Testis (tissue), 2 donors: ENCODE results near the gene HEMK1.

Source experiments
- CTCF ChIP-seq, 3 experiments: fragments of 450-650 bp in 2 of 3; fragments of 200-600 bp in 1 of 3; sonication (generic) in 1 of 3; IDR thresholded peaks; one replicate each; pipeline ENCODE4 v1.5.1; 2016 to 2019; ENCODE audit warnings: antibody characterized with exemption in 3 of 3, mild to moderate bottlenecking in 2 of 3, moderate library complexity in 1 of 3
- POLR2A ChIP-seq: fragments of 450-650 bp; IDR thresholded peaks from one replicate; pipeline ENCODE4 v1.6.1; 2017; ENCODE audit warnings: antibody characterized with exemption, mild to moderate bottlenecking, moderate library complexity

GRCh38 chr3:50600141-50600753, 30.9 kb downstream of the HEMK1 start:
- TF ChIP-seq CTCF (IDR thresholded peaks at IDR 0.05) (no peak), POLR2A (no peak)
